ENCODE measurements around the gene CYP4F2. TPM values are rescaled to one million over a fixed set of nuclear protein-coding genes. Genes with fewer than 3 reads are reported as not detected.

Gene CYP4F2
- total and polyA plus RNA-seq, 9 of the 15 experiments (the other 6 are each of a cell fraction or from before 2014, with no cell fraction given), result 0.10 to 0.56 (median 0.32) TPM; not detected in 2

DNA sequence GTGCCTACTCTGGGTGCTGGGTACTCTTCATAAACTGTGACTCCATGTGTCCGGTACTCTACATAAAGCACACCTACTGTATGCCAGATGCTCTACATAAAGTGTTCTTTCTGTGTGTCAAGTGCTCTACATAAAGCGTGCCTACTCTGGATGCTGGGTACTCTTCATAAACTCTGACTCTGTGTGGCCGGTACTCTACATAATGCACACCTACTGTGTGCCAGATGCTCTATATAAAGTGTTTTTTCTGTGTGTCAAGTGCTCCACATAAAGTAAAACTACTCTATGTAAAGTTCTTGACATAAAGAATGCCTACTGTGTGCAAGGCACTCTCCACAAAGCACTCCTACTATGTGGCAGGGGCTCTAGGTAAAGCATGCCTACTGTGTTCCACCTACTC is 38.3 kb upstream of the CYP4F2 start:
- 8% methylated on average over 3 of the region's 3 CpGs for WGBS (ENCODE audit: insufficient coverage, low coverage, missing lambda C conversion rate)

DNA sequence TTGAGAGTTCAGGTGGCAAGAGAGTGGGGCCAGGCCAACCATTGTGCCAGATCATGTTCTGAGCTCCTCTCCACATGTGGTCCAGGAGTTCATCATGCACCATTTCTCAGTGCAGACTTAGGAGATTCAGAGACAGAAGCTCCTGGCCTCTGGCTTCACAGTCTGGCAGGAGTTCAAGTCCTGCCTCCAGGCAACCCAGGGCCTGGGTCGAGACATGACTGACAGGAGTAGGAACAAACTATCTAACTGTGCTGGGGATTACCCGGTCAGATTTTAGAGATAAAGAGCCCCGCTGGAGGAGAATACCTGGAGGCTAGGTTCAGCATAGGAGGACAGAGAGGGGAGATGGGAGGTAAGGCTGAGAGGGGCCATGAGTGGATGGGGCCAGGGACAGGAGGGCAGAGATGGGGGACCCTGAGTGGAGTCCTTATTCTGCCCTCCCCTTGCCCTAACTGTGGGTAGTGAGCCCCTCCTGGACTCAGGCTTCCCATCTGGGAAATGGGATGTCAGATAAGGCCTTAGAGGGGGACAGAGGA is 37.4 kb upstream of the CYP4F2 start:
- no peak overlapping the region for H3K9ac ChIP-seq (ENCODE audit: insufficient read depth in 1 of 2, low read depth in 2 of 2, low read length in 2 of 2)
- WGBS (ENCODE audit: insufficient coverage, low coverage, missing lambda C conversion rate), result 0% methylated on average over 3 of the region's 3 CpGs
- CTCF ChIA-PET (ENCODE audit: low intra/inter-chr PET ratio), result no interaction called here
- no peaks in the 10 kb centered on the region for H4K20me1 ChIP-seq (replicated peaks; ENCODE audit: control insufficient read depth, insufficient read depth, low read length)
- H3K9me3 ChIP-seq (replicated peaks; ENCODE audit: control insufficient read depth, insufficient read depth, low read depth, low read length), result no peaks in the 10 kb centered on the region
- peak in 1 of 4 experiments; percentile 7 for DNase-seq (ENCODE audit: extremely low read depth in 1 of 4, low spot score in 3 of 4)
- H3K4me2 ChIP-seq (ENCODE audit: insufficient read depth, low read length), result no peak overlapping the region
- H3K4me1 ChIP-seq (replicated peaks in 1 of 2; ENCODE audit: control insufficient read depth in 2 of 2, insufficient read depth in 2 of 2, low read length in 2 of 2), result peaks cover 0 to 3% of the 10 kb centered on the region in 2 experiments; a peak in 1 of 5 replicates
- no peak overlapping the region for H2AFZ ChIP-seq (ENCODE audit: low read depth, low read length)
- FAIRE-seq, result no peak
- TF ChIP-seq, protein P1, sequence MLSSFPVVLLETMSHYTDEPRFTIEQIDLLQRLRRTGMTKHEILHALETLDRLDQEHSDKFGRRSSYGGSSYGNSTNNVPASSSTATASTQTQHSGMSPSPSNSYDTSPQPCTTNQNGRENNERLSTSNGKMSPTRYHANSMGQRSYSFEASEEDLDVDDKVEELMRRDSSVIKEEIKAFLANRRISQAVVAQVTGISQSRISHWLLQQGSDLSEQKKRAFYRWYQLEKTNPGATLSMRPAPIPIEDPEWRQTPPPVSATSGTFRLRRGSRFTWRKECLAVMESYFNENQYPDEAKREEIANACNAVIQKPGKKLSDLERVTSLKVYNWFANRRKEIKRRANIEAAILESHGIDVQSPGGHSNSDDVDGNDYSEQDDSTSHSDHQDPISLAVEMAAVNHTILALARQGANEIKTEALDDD (IDR thresholded peaks at IDR 0.05), result no peak
- TF ChIP-seq, protein P2, sequence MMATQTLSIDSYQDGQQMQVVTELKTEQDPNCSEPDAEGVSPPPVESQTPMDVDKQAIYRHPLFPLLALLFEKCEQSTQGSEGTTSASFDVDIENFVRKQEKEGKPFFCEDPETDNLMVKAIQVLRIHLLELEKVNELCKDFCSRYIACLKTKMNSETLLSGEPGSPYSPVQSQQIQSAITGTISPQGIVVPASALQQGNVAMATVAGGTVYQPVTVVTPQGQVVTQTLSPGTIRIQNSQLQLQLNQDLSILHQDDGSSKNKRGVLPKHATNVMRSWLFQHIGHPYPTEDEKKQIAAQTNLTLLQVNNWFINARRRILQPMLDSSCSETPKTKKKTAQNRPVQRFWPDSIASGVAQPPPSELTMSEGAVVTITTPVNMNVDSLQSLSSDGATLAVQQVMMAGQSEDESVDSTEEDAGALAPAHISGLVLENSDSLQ (IDR thresholded peaks at IDR 0.05), result peak; percentile 36; the same call in 1 of the 2 replicates
- TF ChIP-seq SOX6 (IDR thresholded peaks at IDR 0.05), result no peak
- in situ Hi-C loops (cut with MboI) (no loop called here), intact Hi-C loops (cut with micrococcal nuclease) (no loop called here)
- no TSS peak for BruUV-seq (replicated peaks)
- H3K36me3 ChIP-seq (ENCODE audit: control insufficient read depth, insufficient read depth, low read length), result no peaks in the 10 kb centered on the region
- H3K27me3 ChIP-seq (ENCODE audit: control insufficient read depth in 2 of 2, insufficient read depth in 2 of 2, low read length in 2 of 2), result peaks cover 0 to 24% of the 10 kb centered on the region in 2 experiments; a peak in 2 of 5 replicates
- no peak overlapping the region for H3K4me3 ChIP-seq
- no peak for ATAC-seq
- POLR2A ChIA-PET, result interaction anchor here (0.6 kb wide), 2 partner anchors 11 to 21 kb away, joined by 3 read pairs; no protein-coding TSS in a partner anchor
- H3K27ac ChIP-seq (ENCODE audit: extremely low read depth, low read depth, low read length), result no peak overlapping the region
- no peaks in the 10 kb centered on the region for H3K9me1 ChIP-seq (ENCODE audit: control insufficient read depth, insufficient read depth, low read length)
- H3K79me2 ChIP-seq (ENCODE audit: control insufficient read depth, insufficient read depth, low read length), result no peaks in the 10 kb centered on the region

More for the DNA sequence above, 38.3 kb upstream of the CYP4F2 start:
- FAIRE-seq (no peak), ATAC-seq (no peak), DNase-seq (ENCODE audit: extremely low read depth in 1 of 4, low spot score in 3 of 4) (no peak)
- in situ Hi-C loops (cut with MboI) (no loop called here), intact Hi-C loops (cut with micrococcal nuclease) (no loop called here)
- Histone ChIP-seq H3K27ac (ENCODE audit: extremely low read depth, low read depth, low read length) (no peak overlapping the region), H3K4me2 (ENCODE audit: insufficient read depth, low read length) (no peak overlapping the region), H3K9me1 (ENCODE audit: control insufficient read depth, insufficient read depth, low read length) (no peaks in the 10 kb centered on the region), H3K4me3 (no peak overlapping the region), H2AFZ (ENCODE audit: low read depth, low read length) (no peak overlapping the region), H3K36me3 (ENCODE audit: control insufficient read depth, insufficient read depth, low read length) (no peaks in the 10 kb centered on the region), H3K79me2 (ENCODE audit: control insufficient read depth, insufficient read depth, low read length) (no peaks in the 10 kb centered on the region), H3K9me3 (replicated peaks; ENCODE audit: control insufficient read depth, insufficient read depth, low read depth, low read length) (no peaks in the 10 kb centered on the region), H3K4me1 (replicated peaks in 1 of 2; ENCODE audit: control insufficient read depth in 2 of 2, insufficient read depth in 2 of 2, low read length in 2 of 2) (peaks cover 0 to 3% of the 10 kb centered on the region in 2 experiments; a peak in 1 of 5 replicates), H4K20me1 (replicated peaks; ENCODE audit: control insufficient read depth, insufficient read depth, low read length) (no peaks in the 10 kb centered on the region), H3K27me3 (ENCODE audit: control insufficient read depth in 2 of 2, insufficient read depth in 2 of 2, low read length in 2 of 2) (peaks cover 0 to 17% of the 10 kb centered on the region in 2 experiments; a peak in 2 of 5 replicates), H3K9ac (ENCODE audit: insufficient read depth in 1 of 2, low read depth in 2 of 2, low read length in 2 of 2) (no peak overlapping the region)
- CTCF ChIA-PET (ENCODE audit: low intra/inter-chr PET ratio), result no interaction called here
- TF ChIP-seq GTF2A2 (tag; IDR thresholded peaks at IDR 0.05) (no peak), ZKSCAN1 (IDR thresholded peaks at IDR 0.05; ENCODE audit: low read depth, low read length) (peak; percentile 81; the same call in 1 of the 2 replicates)
- POLR2A ChIA-PET, result no interaction called here
- BruUV-seq (replicated peaks), result no TSS peak

Measured in K562 (cell line).